Skeletal muscle cell (primary cell): ENCODE results near the gene ANGPTL4.
"Not testable (repeated sequence)": the region's sequence is repeated elsewhere in the genome, so short reads cannot be mapped to it uniquely, and the experiment has no call there.

Source experiments
- DNase-seq: peaks from one replicate; pipeline ENCODE4 v3.0.0-alpha.2; 2010; ENCODE audit warnings: low read depth
- H3K4me3 ChIP-seq: 2 replicates; pipeline ENCODE4 v1.5.1; 2011; ENCODE audit warnings: low read depth, mild to moderate bottlenecking, control low read depth, low read length, moderate library complexity

ANGPTL4 gene

GRCh38 chr19:8363803-8364771 is at the start of gene ANGPTL4:
ANGPTL4 (plus strand) TSS chr19:8364155; CDS start chr19:8364322, 167 bp downstream.
- peak within 1 kb of the TSS; percentile 65 for H3K4me3 ChIP-seq
- peak; percentile 58 for DNase-seq

DNA sequence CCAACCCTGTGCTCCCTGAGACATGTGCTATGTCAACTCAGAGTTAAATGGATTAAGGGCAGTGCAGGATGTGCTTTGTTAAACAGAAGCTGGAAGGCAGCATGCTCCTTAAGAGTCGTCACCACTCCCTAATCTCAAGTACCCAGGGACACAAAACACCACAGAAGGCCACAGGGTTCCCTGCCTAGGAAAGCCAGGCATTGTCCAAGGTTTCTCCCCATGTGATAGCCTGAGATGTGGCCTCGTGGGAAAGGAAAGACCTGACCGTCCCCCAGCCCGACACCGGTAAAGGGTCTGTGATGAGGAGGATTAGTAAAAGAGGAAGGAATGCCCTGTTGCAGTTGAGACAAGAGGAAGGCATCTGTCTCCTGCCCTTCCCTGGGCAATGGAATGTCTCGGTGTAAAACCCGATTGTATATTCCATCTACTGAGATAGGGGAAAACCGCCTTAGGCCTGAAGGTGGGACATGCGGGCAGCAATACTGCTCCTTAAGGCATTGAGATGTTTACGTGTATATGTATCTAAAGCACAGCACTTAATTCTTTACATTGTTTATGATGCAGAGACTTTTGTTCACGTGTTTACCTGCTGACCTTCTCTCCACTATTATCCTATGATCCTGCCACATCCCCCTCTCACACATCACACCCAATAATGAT is 48.8 kb upstream of the ANGPTL4 start:
- not testable (repeated sequence) for DNase-seq

GRCh38 chr19:8316351-8317125 is 47.4 kb upstream of the ANGPTL4 start:
- H3K4me3 ChIP-seq, result no peak overlapping the region
- DNase-seq, result no peak

More for the DNA sequence above, 48.8 kb upstream of the ANGPTL4 start:
- not testable (repeated sequence) for H3K4me3 ChIP-seq

DNA sequence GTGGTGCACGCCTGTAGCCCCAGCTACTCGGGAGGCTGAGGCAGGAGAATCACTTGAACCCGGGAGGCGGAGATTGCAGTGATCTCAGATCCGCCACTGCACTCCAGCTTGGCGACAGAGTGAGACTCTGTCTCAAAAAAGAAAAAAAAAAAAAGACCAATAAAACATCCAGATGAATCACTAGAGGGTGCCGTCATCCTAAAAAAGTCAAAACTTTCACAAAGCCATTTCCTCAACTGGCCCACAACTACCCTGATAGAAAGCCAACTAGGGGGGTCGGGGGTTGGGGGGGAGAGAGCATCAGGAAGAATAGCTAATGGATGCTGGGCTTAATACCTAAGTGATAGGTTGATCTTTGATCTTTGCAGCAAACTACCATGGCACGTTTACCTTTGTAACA is 45.1 kb upstream of the ANGPTL4 start:
- H3K4me3 ChIP-seq, DNase-seq: not testable (repeated sequence)

DNA sequence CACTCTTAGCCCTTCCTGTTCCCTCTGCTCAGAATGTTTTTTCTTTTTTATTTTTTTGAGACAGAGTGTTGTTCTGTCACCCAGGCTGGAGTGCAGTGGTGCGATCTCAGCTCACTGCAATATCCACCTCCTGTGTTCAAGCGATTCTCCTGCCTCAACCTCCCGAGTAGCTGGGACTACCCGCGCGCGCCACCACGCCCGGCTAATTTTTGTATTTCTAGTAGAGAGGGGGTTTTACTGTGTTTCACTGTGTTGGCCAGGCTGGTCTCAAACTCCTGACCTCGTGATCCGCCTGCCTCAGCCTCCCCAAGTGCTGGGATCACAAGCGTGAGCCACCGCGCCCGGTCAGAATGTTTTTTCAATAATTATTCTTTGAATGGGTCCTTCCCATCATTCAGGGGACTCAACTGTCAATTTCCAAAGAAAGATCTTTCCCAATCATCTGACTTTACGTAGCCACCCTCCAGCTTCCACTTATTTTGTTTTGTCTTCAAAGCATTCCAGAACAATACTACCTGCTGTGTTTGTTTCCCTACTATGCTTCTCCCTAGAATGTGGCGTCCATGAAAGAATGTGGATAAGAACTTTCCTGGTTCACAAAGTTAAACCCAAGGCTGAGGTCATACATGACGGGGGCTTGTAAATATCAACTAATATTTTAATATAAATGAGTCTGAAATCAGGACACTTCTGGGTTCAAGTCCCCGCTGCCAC is 44.0 kb upstream of the ANGPTL4 start:
- DNase-seq, result no peak
- peak overlapping the region; percentile 100 for H3K4me3 ChIP-seq

DNA sequence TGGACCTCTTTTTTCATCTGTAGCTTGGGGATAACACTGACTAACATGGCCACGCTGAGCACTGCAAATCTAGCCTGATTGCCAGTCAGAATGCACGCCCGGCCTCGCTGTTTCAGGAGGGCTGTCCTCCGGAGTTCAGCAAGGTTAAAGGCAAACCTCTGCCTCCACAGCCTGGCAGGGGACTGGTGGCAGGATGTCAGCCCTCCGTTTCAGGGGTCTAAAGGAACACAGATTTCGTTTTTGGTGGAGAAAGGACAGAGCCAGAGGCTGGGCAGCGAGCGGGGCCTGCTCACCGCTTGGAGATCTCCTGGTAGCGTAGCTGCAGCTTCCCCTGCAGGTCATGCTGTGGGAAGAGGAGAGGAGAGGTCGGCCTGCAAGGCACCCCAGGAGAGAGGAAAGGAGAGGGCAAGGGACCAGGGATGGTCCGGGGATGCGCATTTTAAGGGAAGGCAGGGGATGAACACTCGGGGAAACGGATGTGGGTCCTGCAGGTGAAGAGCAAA is 43.3 kb upstream of the ANGPTL4 start:
- DNase-seq, result no peak
- peak overlapping the region; percentile 100 for H3K4me3 ChIP-seq

GRCh38 chr19:8321067-8321985 is 42.6 kb upstream of the ANGPTL4 start, which contains the start of the genes NDUFA7 and RPS28:
NDUFA7 (minus strand) TSS chr19:8321375; CDS start chr19:8321358, 17 bp downstream.
RPS28 (plus strand) TSS chr19:8321496; CDS start chr19:8321531, 35 bp downstream.
- peak; percentile 75 for DNase-seq
- H3K4me3 ChIP-seq, result peak within 1 kb of the TSS; percentile 100

GRCh38 chr19:8321986-8322637 is 41.8 kb upstream of the ANGPTL4 start:
- DNase-seq, result no peak
- peak overlapping the region; percentile 100 for H3K4me3 ChIP-seq

DNA sequence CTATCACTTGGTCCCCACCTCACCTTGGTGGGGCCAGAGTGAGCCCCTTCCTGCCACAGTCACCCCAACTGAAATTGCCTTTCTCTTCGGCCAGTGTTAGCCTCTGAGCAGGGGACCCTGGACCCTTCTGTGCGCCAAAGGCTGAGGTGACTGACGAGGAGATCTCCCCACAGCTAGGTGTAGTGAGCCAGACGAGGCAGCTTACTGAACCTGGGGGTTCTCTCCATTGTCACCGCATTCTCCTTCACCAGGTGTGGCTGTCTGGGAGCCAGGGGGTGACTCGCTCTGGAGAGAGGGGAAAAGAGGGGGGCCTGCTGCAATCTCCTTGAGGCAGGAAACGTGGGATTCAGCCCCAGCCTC is 41.3 kb upstream of the ANGPTL4 start:
- peak overlapping the region; percentile 100 for H3K4me3 ChIP-seq
- no peak for DNase-seq

DNA sequence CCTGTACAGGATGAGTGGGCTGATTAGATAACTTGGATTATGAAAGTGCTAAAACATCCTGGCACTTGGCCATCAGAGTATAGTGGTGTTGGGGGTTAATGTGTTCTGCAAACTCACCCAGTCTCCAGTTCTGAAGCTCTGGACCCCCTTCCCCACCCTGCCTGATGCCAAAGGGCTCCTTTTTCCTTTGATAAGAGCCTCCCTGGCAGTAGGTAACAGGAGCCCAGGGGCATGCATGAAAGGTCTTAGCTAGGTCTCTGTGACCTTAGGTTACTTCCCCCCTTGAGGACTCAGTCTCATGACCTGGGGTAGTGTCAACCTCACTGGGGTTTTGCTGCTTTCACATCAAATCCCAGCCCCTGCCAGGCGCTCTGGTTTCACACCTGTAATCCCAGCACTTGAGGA is 40.2 kb upstream of the ANGPTL4 start:
- DNase-seq, result no peak
- no peak overlapping the region for H3K4me3 ChIP-seq

- DNase-seq, result no peak
- H3K4me3 ChIP-seq, result no peak overlapping the region
Observed at GRCh38 chr19:8324186-8325050, 39.5 kb upstream of the ANGPTL4 start.

DNA sequence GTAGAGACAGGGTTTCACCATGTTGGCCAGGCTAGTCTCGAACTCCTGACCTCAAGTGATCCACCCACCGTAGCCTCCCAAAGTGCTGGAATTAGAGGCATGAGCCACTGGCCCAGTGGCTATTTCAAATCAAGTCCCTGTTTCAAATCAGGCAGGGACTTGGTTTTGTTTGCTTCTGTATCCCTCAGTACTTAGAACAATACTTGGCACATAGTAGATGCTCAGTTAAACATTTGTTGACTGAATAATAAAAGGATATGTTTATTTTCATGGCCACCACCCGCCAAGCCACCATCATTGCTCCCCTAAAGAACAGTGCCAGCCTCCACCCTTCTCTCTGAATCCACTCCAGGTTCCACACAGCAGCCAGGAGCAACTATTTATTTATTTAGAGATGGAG is 38.5 kb upstream of the ANGPTL4 start:
- H3K4me3 ChIP-seq, result no peak overlapping the region
- no peak for DNase-seq

- H3K4me3 ChIP-seq, result no peak overlapping the region
- DNase-seq, result no peak
Observed at GRCh38 chr19:8329996-8330395, 34.0 kb upstream of the ANGPTL4 start.

GRCh38 chr19:8331263-8331845 is 32.6 kb upstream of the ANGPTL4 start:
- no peak overlapping the region for H3K4me3 ChIP-seq
- DNase-seq, result no peak

DNA sequence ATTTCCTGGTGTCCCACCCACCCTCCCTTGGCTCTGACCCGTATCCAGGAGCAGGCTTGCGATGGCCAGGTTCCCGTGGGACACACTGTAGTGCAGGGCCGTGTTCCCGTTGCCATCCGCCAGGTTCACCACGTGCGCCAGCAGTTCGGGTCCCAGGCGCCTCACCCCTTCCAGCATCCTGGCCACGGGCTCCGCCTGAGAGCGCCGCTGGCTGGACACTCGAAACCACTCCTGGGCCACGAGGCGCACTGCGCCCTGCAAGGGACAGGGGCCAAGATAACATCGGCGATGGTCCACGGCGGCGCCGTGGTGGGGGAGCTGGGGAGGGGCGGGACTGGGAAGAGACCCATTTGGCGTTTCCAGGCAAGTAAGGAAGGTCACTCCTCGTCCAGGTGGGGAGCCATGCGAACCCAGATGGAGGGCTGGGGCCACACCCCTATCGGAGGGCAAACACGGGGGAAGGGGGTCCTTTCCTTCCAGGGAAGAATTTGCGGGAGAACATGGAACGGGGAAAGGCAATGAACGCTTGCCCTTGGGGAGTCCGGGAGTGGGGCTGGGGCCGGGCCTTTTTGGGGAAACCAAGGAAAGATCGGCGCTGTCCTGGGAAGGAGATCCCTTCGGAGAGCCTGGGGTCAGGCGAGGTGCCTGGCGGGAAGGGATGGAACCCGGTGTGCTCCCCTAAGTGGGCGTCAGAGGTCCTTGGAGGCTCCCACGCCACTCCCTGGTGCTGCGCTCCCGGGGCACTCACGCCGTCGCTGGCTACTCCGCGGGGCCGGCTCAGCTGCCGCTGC is 30.8 kb upstream of the ANGPTL4 start:
- no peak for DNase-seq
- H3K4me3 ChIP-seq, result no peak overlapping the region
